ENCODE data around the gene AMELX. TPM values are rescaled to one million over a fixed set of nuclear protein-coding genes. Genes with fewer than 3 reads are reported as not detected.

AMELX gene
- not detected in 2 replicates for total RNA-seq

GRCh38 chrX:11293113-11293512, at the start of gene AMELX:
TSS of gene AMELX (plus strand) at chrX:11293413. CDS start at chrX:11294789, 1,376 bp downstream.

Other genes starting within 250 kb of the AMELX start
- 19.0 and 23.3 TPM in 2 replicates for gene HCCS, start 182.1 kb upstream of the AMELX start, total RNA-seq

All from smooth muscle cell of the umbilical artery (primary cell).